Adipocyte (in vitro differentiated cells): ENCODE measurements around the gene HP1BP3.
"Not testable (repeated sequence)": the region's sequence is repeated elsewhere in the genome, so short reads cannot be mapped to it uniquely, and the experiment has no call there.

Experiments
- DNase-seq: peaks from one replicate; pipeline ENCODE4 v3.0.0-alpha.2; 2015; ENCODE audit warnings: low read depth
- H3K27me3 ChIP-seq: replicated peaks from 2 replicates; pipeline ENCODE4 v1.7.0; 2013; ENCODE audit warnings: mild to moderate bottlenecking, low read length, moderate library complexity; ENCODE audit not compliant: control insufficient read depth, insufficient read depth
- H3K36me3 ChIP-seq: 2 replicates; pipeline ENCODE4 v1.7.0; 2013; ENCODE audit warnings: low read length, mild to moderate bottlenecking, moderate library complexity; ENCODE audit not compliant: control insufficient read depth, insufficient read depth, severe bottlenecking
- H3K4me1 ChIP-seq: 2 replicates; pipeline ENCODE4 v1.7.0; 2013; ENCODE audit warnings: mild to moderate bottlenecking, low read length, moderate library complexity; ENCODE audit not compliant: control insufficient read depth, insufficient read depth
- H3K4me3 ChIP-seq: 2 replicates; pipeline ENCODE4 v1.7.0; 2013; ENCODE audit warnings: mild to moderate bottlenecking, low read length, moderate library complexity
- H3K9ac ChIP-seq: 2 replicates; pipeline ENCODE4 v1.7.0; 2013; ENCODE audit warnings: mild to moderate bottlenecking, low read length, moderate library complexity
- H3K9me3 ChIP-seq: 2 replicates; pipeline ENCODE4 v1.7.0; 2013; ENCODE audit warnings: mild to moderate bottlenecking, low read length, moderate library complexity; ENCODE audit not compliant: control insufficient read depth

Gene HP1BP3

GRCh38 chr1:20793236-20793635, 6.1 kb upstream of the HP1BP3 start:
- Histone ChIP-seq H3K36me3 (no peaks in the 10 kb centered on the region), H3K27me3 (no peaks in the 10 kb centered on the region), H3K9me3 (no peaks in the 10 kb centered on the region), H3K9ac (no peak overlapping the region), H3K4me3 (no peak overlapping the region), H3K4me1 (peaks cover 14% of the 10 kb centered on the region)
- DNase-seq: no peak

DNA sequence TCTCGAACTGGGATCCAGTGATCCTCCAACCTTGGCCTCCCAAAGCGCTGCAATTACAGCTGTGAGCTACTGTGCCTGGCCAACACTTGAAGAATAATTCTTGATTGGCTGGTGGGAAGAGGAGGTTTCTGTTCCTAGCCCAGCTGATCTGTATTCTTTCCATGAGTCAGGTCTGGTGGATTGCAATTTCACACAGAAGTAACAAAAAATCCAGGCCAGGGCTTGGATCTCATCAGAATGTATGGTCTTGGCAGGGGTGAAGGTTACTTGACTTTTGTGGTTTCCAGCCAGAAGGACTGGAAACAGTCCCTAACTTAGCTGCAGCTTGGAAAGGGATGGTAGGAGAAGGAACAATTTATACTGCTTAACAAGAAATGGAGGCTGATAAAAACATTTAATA, 5.1 kb upstream of the HP1BP3 start:
- Histone ChIP-seq H3K36me3 (no peaks in the 10 kb centered on the region), H3K9ac (no peak overlapping the region), H3K9me3 (no peaks in the 10 kb centered on the region), H3K27me3 (no peaks in the 10 kb centered on the region), H3K4me3 (no peak overlapping the region), H3K4me1 (peaks cover 18% of the 10 kb centered on the region)
- peak; percentile 85 for DNase-seq

DNA sequence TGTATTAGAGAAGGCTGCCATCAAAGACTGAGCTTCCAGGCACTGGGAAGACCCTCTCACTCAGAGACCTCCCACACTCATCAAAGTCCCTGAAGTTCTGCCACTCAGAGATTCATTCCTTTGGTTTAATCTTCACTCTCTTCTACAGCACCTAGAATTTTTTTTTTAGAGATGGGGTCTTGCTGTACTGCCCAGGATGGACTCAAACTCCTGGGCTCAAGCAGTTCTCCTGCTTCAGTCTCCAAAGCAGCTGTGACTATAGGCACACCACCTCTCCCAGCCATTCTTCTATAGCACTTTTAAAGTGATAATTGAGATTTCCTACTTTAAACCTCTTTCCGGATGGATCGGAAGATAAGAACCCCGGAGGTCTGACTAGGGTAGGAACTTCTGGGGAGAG, 3.7 kb upstream of the HP1BP3 start:
- Histone ChIP-seq H3K36me3 (no peaks in the 10 kb centered on the region), H3K27me3 (no peaks in the 10 kb centered on the region), H3K9me3 (no peaks in the 10 kb centered on the region), H3K4me1 (peaks cover 18% of the 10 kb centered on the region), H3K4me3 (no peak overlapping the region), H3K9ac (no peak overlapping the region)
- no peak for DNase-seq

GRCh38 chr1:20789598-20789997, 2.5 kb upstream of the HP1BP3 start:
- peaks cover 26% of the 10 kb centered on the region for H3K4me1 ChIP-seq
- H3K27me3 ChIP-seq, H3K9me3 ChIP-seq, H3K4me3 ChIP-seq, DNase-seq, H3K36me3 ChIP-seq, H3K9ac ChIP-seq: not testable (repeated sequence)

GRCh38 chr1:20787840-20788795, 1.0 kb upstream of the HP1BP3 start:
- H3K27me3 ChIP-seq: no peaks in the 10 kb centered on the region
- peak; percentile 83 for DNase-seq
- H3K4me1 ChIP-seq: peaks cover 27% of the 10 kb centered on the region

DNA sequence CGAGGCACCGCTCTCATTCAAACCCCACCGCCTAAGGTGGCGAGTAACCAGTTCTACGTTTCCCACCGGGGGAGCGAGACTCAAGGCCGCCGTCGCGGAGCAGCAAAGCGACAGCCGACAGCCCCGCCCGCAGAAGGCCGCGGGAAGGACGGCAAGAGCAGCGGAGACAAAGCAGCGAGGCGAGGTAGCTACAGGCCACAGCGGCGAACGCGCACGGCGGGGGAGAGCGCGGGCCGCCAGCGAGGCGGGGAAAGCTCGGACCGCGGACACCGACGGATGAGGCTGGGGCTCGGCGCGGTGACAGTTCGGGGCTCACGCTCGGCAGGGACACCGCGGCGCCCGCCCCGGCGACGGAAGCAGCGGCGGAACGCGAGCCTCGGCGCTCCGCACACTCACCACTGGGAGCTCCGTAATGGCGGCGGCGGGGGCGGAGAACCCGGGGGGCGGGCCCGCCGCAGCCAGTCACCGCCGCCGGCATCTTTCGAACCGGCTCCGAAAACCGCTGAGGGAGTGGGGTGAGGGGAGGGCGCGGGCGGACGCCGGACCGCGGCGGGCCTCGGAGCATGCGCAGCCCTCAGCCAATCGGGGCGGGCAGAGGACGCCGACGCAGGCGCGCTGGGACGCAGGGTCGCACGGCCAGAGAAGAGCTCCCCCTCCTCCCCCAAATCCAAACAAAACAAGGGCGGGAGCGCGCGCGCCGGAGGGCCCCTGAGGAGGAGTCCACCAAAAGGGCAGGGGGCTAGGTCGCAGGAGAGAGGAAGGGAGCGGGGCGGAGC, 666 bp downstream of the HP1BP3 start:
- Histone ChIP-seq H3K9ac (peak overlapping the region; percentile 98), H3K27me3 (no peaks in the 10 kb centered on the region), H3K9me3 (no peaks in the 10 kb centered on the region), H3K4me1 (peaks cover 15% of the 10 kb centered on the region), H3K36me3 (no peaks in the 10 kb centered on the region), H3K4me3 (peak overlapping the region; percentile 90)
- peak; percentile 98 for DNase-seq

More at GRCh38 chr1:20787840-20788795, 1.0 kb upstream of the HP1BP3 start:
- Histone ChIP-seq H3K9me3 (no peaks in the 10 kb centered on the region), H3K36me3 (no peaks in the 10 kb centered on the region), H3K4me3 (peak overlapping the region; percentile 89), H3K9ac (peak overlapping the region; percentile 93)

DNA sequence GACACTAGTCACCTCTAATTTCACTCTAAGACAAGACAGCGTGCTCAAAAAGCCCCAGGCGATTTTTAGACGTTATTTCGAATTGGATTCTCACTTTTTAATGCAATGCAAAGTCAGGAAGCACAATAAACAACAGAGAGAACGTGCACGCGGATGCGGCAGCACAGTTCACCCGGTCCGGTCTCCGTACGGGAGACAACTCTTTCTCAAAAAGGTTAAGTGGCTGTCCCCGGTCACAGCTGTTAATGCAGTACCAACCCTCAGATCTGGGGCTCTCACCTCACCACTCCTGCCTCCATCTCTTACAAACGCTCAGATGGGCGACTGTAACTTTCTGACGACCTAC, 1.2 kb downstream of the HP1BP3 start:
- H3K36me3 ChIP-seq: no peaks in the 10 kb centered on the region
- H3K9ac ChIP-seq: peak overlapping the region; percentile 98
- H3K4me3 ChIP-seq: peak overlapping the region; percentile 90
- H3K27me3 ChIP-seq: no peaks in the 10 kb centered on the region
- H3K9me3 ChIP-seq: no peaks in the 10 kb centered on the region
- no peak for DNase-seq
- H3K4me1 ChIP-seq: peaks cover 15% of the 10 kb centered on the region

DNA sequence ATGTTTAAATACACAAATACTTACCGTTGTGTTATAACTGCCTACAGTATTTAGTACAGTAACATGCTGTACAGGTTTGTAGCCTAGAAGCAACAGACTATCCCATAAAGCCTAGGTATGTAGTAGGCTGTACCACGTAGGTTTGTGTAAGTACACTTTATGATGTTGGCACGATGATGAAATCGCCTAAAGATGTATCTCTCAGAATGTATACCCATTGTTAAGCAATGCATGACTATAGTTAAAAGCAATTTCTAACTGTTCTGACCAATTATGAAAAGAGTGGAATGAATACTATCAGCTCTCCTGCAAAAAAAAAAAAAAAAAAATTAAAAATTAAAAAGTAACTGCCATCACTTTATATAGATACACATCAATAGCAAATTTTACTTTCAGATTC, 11.4 kb downstream of the HP1BP3 start:
- Histone ChIP-seq H3K9ac (no peak overlapping the region), H3K27me3 (no peaks in the 10 kb centered on the region), H3K9me3 (no peaks in the 10 kb centered on the region), H3K36me3 (peaks cover 81% of the 10 kb centered on the region), H3K4me1 (peaks cover 15% of the 10 kb centered on the region), H3K4me3 (no peak overlapping the region)
- DNase-seq: no peak

DNA sequence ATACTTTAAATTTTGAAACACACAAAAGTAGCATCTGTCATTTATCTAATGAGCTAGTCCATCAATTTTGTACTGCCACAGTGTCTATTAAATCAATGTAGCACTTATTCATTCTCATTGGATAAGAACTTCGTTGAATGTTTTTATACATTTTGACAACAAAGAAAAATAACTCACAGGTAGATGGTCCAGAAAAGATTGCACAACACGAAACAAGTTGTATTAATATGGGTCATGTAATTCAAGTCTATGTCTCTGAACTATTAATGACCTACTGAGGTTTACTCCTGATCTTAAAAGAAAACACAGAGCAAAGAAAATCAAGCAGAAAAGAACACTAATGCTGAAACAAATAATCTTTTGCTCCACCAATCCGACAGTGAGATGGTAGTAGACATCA, 15.3 kb downstream of the HP1BP3 start:
- H3K9ac ChIP-seq: no peak overlapping the region
- H3K4me3 ChIP-seq: no peak overlapping the region
- DNase-seq: no peak
- H3K4me1 ChIP-seq: peaks cover 11% of the 10 kb centered on the region
- H3K27me3 ChIP-seq: no peaks in the 10 kb centered on the region
- peaks cover 93% of the 10 kb centered on the region for H3K36me3 ChIP-seq
- H3K9me3 ChIP-seq: no peaks in the 10 kb centered on the region

GRCh38 chr1:20770314-20771087, 16.6 kb downstream of the HP1BP3 start:
- DNase-seq: no peak
- H3K9ac ChIP-seq: no peak overlapping the region
- H3K9me3 ChIP-seq: no peaks in the 10 kb centered on the region
- H3K36me3 ChIP-seq: peaks cover 94% of the 10 kb centered on the region
- H3K4me1 ChIP-seq: no peaks in the 10 kb centered on the region
- no peaks in the 10 kb centered on the region for H3K27me3 ChIP-seq
- H3K4me3 ChIP-seq: no peak overlapping the region

DNA sequence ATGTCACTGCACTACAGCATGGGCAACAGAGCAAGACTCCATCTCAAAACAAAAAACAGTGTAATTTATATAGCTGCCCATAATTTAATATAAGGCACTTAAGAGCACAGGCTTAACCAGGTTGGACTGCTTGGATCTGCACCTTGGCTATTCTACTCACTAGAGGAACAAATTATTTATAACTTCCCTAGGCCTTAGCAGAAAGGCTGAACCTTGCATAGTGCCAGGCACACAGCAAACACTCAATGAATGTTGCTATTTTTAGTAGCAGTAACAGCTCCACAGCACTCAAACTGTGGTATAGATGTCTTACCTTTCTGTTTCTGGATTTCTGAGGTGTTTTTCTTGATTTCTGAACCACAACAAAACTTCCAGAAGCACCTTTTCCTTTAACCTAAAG, 19.8 kb downstream of the HP1BP3 start:
- peaks cover 94% of the 10 kb centered on the region for H3K36me3 ChIP-seq
- H3K27me3 ChIP-seq: no peaks in the 10 kb centered on the region
- no peaks in the 10 kb centered on the region for H3K4me1 ChIP-seq

More for the DNA sequence above, 19.8 kb downstream of the HP1BP3 start:
- no peak overlapping the region for H3K4me3 ChIP-seq
- no peak overlapping the region for H3K9ac ChIP-seq
- no peak for DNase-seq
- H3K9me3 ChIP-seq: no peaks in the 10 kb centered on the region
